HG03521 (cell line): ENCODE results near the gene ZIC1.

ENCODE experiments used
- ATAC-seq: cut with Tn5 transposase; IDR thresholded peaks from one replicate; pipeline ENCODE4 v1.9.1; 2021; ENCODE audit warnings: mild to moderate bottlenecking, moderate library complexity; ENCODE audit not compliant: unreplicated experiment

The ZIC1 gene

GRCh38 chr3:147379651-147380050 is 29.5 kb upstream of the ZIC1 start:
- no peak for ATAC-seq

GRCh38 chr3:147380387-147380951 is 28.7 kb upstream of the ZIC1 start:
- ATAC-seq, result no peak

GRCh38 chr3:147380977-147381376 is 28.2 kb upstream of the ZIC1 start:
- no peak for ATAC-seq

- no peak for ATAC-seq
These were observed 27.6 kb upstream of the ZIC1 start for GRCh38 chr3:147381596-147381995.

- ATAC-seq, result no peak
These were observed 25.5 kb upstream of the ZIC1 start for GRCh38 chr3:147383617-147384016.

- no peak for ATAC-seq
These were observed 24.7 kb upstream of the ZIC1 start for GRCh38 chr3:147384210-147385058.

- ATAC-seq, result no peak
These were observed 23.8 kb upstream of the ZIC1 start for GRCh38 chr3:147385059-147386012.

- no peak for ATAC-seq
These were observed 21.8 kb upstream of the ZIC1 start for GRCh38 chr3:147387291-147387884.

GRCh38 chr3:147387885-147388699 is 21.1 kb upstream of the ZIC1 start:
- no peak for ATAC-seq

GRCh38 chr3:147388700-147389580 is 20.2 kb upstream of the ZIC1 start:
- no peak for ATAC-seq

- no peak for ATAC-seq
These were observed 19.4 kb upstream of the ZIC1 start for GRCh38 chr3:147389717-147390116.

- ATAC-seq, result no peak
These were observed 18.3 kb upstream of the ZIC1 start for GRCh38 chr3:147390589-147391569.

GRCh38 chr3:147391781-147392624 is 17.2 kb upstream of the ZIC1 start:
- no peak for ATAC-seq

GRCh38 chr3:147392625-147392946 is 16.6 kb upstream of the ZIC1 start:
- ATAC-seq, result no peak

- ATAC-seq, result no peak
These were observed 15.8 kb upstream of the ZIC1 start for GRCh38 chr3:147393261-147393942.

- ATAC-seq, result no peak
These were observed 15.0 kb upstream of the ZIC1 start for GRCh38 chr3:147393943-147394883.
